HG02678 (cell line): ENCODE results near the gene KRTCAP3.
"Not testable (repeated sequence)": the region's sequence is repeated elsewhere in the genome, so short reads cannot be mapped to it uniquely, and the experiment has no call there.

Experiments used
- ATAC-seq: cut with Tn5 transposase; IDR thresholded peaks from one replicate; pipeline ENCODE4 v1.9.1; 2021; ENCODE audit warnings: mild to moderate bottlenecking, moderate library complexity; ENCODE audit not compliant: unreplicated experiment

KRTCAP3 gene, protein sequence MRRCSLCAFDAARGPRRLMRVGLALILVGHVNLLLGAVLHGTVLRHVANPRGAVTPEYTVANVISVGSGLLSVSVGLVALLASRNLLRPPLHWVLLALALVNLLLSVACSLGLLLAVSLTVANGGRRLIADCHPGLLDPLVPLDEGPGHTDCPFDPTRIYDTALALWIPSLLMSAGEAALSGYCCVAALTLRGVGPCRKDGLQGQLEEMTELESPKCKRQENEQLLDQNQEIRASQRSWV

GRCh38 chr2:27441958-27442919, at the start of gene KRTCAP3:
TSS of gene KRTCAP3 (plus strand) at chr2:27442381. CDS start at chr2:27442413, 32 bp downstream.
- no peak for ATAC-seq

- no peak for ATAC-seq
Measured at GRCh38 chr2:27393225-27393624, 49.0 kb upstream of the KRTCAP3 start.

- ATAC-seq = no peak
Measured at GRCh38 chr2:27398962-27399361, 43.2 kb upstream of the KRTCAP3 start.

GRCh38 chr2:27400348-27401135, 41.6 kb upstream of the KRTCAP3 start:
- no peak for ATAC-seq

GRCh38 chr2:27407798-27408491, 34.2 kb upstream of the KRTCAP3 start:
- ATAC-seq = no peak

DNA sequence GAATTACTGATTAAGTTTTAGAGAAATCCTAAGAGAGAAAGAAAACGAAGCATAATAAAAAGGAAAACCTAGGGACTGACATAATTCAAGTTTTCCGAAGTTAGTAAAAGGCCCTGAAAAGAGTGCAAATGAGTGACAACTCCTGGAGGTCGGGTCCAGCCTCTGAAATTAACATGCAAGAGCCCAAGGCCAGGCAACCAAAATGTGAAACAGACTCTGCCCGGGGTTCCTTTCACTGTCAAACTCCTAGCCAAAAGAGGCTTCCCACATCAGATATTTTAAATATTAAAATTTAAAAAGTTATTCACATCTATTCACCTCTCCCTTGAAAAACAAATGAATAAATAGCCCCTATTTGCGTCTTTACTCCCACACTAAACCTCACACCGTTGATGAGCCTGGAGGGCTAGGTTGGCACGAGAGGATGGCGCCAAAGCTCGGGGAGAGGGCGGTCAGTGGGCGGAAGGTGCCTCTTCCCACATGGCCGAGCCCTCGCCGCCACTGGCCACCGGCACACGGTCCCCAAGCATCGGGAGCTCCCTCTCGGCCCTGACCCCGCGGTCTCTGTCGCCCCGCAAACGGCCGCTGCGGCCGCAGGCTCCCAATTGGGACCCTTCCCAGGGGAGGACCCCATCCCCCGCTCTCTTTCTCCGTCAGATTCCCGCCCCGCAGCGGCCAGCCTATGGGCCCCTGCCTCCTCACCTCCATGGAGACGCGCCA, 33.4 kb upstream of the KRTCAP3 start:
- peak; percentile 28 for ATAC-seq

DNA sequence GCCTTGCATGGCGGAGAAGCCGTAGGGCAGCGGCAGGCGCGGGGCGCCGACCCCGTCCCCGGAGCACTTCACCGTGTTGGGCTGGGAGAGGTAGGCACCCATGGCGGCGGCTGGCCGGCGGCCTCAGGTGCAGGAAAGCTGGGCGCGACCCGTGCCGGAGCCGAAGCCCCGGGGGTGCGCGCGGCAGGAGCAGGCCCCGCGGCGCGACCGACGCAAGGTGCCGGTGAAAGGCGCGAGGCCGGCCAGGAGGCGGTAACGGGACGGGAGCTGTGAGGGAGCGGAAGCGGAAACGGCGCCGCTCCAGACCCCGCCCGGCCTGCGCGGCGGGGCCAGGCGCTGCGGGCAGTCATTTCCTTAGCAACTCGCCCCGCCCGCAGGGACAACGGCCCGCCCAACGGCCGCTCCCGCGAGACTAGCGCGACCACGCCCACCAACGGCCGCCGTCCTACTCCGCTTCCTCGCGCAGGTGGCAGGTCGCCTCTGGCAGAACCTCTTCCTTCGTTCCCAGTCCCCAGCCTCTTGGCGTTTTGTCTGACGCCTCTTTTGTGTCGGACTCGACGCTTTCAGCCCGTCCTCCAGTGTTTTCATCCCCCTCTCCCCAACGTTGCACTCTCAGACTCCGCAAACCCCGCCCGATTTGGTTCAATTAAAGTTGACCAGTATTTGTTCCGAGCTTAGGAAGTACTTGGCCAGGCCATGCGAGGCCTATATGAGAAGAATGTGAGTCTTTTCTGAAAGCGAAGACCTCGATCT, 32.7 kb upstream of the KRTCAP3 start, which contains the start of gene PPM1G:
Gene PPM1G, minus strand, starts transcription at position 271 of the 753 bp plus-strand sequence. Its CDS starts 169 bp downstream, at position 102.
- ATAC-seq = peak; percentile 93

- ATAC-seq = no peak
Measured at GRCh38 chr2:27412419-27413152, 29.6 kb upstream of the KRTCAP3 start.

GRCh38 chr2:27416151-27416550, 26.0 kb upstream of the KRTCAP3 start:
- ATAC-seq = no peak

DNA sequence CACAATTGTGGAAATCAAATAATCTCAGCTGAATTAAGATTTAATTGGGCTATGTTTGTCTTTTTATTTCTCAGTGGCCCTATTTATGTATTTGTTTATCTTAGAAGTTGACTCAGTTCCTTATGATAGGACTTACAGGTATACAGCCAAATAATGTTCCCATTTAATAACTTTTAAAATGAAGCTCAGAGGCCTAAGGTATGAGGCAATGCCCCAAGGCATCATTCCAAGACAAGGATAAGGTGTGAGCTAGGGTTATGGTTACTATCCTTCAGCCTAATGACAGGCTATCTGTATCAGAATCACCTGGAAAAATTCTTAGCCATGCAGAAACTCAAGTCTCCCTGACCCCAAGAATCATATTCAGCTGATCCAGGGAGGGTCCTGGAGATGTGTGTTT, 21.2 kb upstream of the KRTCAP3 start:
- no peak for ATAC-seq

- ATAC-seq = no peak
Measured at GRCh38 chr2:27421660-27422250, 20.4 kb upstream of the KRTCAP3 start.

DNA sequence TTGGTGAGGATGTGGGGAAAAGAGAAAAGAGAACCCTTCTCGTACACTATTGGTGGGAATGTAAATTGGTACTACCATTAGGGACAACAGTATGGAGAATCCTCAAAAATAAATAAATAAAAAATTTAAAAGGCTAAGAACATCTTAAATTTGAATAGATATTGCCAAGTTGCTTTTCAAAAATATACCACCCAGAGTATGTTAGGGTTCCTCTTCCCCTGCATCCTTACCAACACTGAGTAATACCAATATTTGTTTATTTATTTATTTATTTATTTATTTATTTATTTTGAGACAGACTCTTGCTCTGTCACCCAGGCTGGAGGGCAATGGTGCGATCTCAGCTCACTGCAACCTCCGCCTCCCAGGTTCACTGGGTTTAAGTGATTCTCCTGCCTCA, 19.2 kb upstream of the KRTCAP3 start:
- no peak for ATAC-seq

DNA sequence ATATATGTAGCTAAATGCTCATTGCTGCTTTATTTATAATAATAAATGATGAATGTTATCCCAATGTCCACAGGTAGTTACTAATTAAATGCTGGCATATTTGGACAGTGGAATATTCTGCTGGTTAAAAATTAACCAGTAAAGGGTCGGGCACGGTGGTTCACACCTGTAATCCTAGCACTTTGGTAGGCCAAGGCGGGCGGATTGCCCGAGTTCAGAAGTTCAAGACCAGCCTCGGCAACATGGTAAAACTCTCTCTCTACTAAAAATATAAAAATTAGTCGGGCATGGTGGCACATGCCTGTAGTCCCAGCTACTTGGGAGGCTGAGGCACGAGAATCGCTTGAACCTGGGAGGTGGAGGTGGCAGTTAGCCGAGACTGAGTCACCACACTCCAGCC, 17.1 kb upstream of the KRTCAP3 start:
- ATAC-seq = not testable (repeated sequence)

- no peak for ATAC-seq
Measured at GRCh38 chr2:27427863-27428212, 14.3 kb upstream of the KRTCAP3 start.

- ATAC-seq = peak; percentile 89
Measured at GRCh38 chr2:27428213-27428977, 13.8 kb upstream of the KRTCAP3 start, which contains the start of gene NRBP1. TSS of gene NRBP1 (plus strand) at chr2:27428631. CDS start at chr2:27433274, 4,643 bp downstream.

- ATAC-seq = peak; percentile 67
Measured at GRCh38 chr2:27428978-27429541, 13.1 kb upstream of the KRTCAP3 start.

GRCh38 chr2:27431395-27431794, 10.8 kb upstream of the KRTCAP3 start:
- no peak for ATAC-seq
